K562 (cell line): ENCODE measurements around the gene ZNRD2. TPM values are rescaled to one million over a fixed set of nuclear protein-coding genes. Genes with fewer than 3 reads are reported as not detected.

Source experiments
- EGR1 ChIP-seq: fragments of 450-650 bp; conservative IDR thresholded peaks from 2 replicates; pipeline ENCODE4 v1.6.1; 2017; ENCODE audit warnings: mild to moderate bottlenecking
- HDAC2 ChIP-seq: fragments of 450-650 bp; IDR thresholded peaks from 2 replicates; pipeline ENCODE4 v1.6.1; 2016; ENCODE audit warnings: mild to moderate bottlenecking
- KAT8 ChIP-seq: fragments of 450-650 bp; IDR thresholded peaks from 2 replicates; pipeline ENCODE4 v1.6.1; 2016; ENCODE audit warnings: low read depth, mild to moderate bottlenecking
- PBX2 ChIP-seq, 2 experiments: IDR thresholded peaks in 1 of 2; conservative IDR thresholded peaks in 1 of 2; 2 replicates each; pipeline ENCODE4 v1.6.1; 2016; ENCODE audit warnings: low read depth in 2 of 2, mild to moderate bottlenecking in 1 of 2, missing compliant biosample characterization in 1 of 2, missing genetic modification characterization in 1 of 2, moderate library complexity in 1 of 2
- PHB ChIP-seq: fragments of 250-450 bp; sonication (Bioruptor Pico); IDR thresholded peaks from 2 replicates; pipeline ENCODE4 v1.5.0; 2021
- PRDM10 ChIP-seq: fragments of 450-650 bp; IDR thresholded peaks from 2 replicates; pipeline ENCODE4 v1.6.1; 2018; ENCODE audit not compliant: partially characterized antibody
- USF2 ChIP-seq: sonication (generic); formaldehyde crosslinking; IDR thresholded peaks from 2 replicates; pipeline ENCODE4 v1.5.0; 2020; ENCODE audit warnings: missing genetic modification reagents
- ZBTB49 ChIP-seq: sonication (generic); formaldehyde crosslinking; IDR thresholded peaks from 2 replicates; pipeline ENCODE4 v1.8.0; 2022; ENCODE audit warnings: missing genetic modification reagents, mild to moderate bottlenecking, borderline replicate concordance
- ZNF133 ChIP-seq: fragments of 250-450 bp; sonication (Bioruptor Pico); IDR thresholded peaks from 2 replicates; pipeline ENCODE4 v1.4.0; 2020; ENCODE audit warnings: mild to moderate bottlenecking
- ZNF561 ChIP-seq: fragments of 450-650 bp; formaldehyde crosslinking; conservative IDR thresholded peaks from 2 replicates; pipeline ENCODE4 v1.4.0; 2020; ENCODE audit warnings: mild to moderate bottlenecking, moderate library complexity
- ZSCAN32 ChIP-seq: fragments of 450-650 bp; formaldehyde crosslinking; IDR thresholded peaks from 2 replicates; pipeline ENCODE4 v1.4.0; 2020; ENCODE audit warnings: mild to moderate bottlenecking, moderate library complexity
- polyA plus RNA-seq, 8 experiments: library from polyadenylated mRNA; depleted of rRNA in 4 of 8; stranded (reverse) in 5 of 8; unstranded in 3 of 8; fragments of >200 nt; fragmentation: Nextera tagmentation in 2 of 8; fragmentation: Illumina TruSeq in 1 of 8; extraction: Ambion mirVana in 2 of 8; extraction: Trizol in 1 of 8; gene quantifications; 2 replicates each; pipeline versions ENCODE4 v1.2.1 to v1.2.3, GENCODE V29; 2011 to 2014; ENCODE audit warnings: inconsistent platforms in 1 of 8, missing spikeins in 1 of 8
- total RNA-seq, 7 experiments: library from RNA; depleted of rRNA in 6 of 7; stranded (reverse); fragments of >200 nt in 6 of 7; fragmentation: Illumina TruSeq in 2 of 7; extraction: Trizol in 2 of 7; gene quantifications; 2 replicates each; pipeline versions ENCODE4 v1.2.1 to v1.2.3, GENCODE V29; 2011 to 2021; ENCODE audit warnings: low replicate concordance in 1 of 7
- TF ChIP-seq, protein P1 (sequence below): fragments of 450-650 bp; IDR thresholded peaks from 2 replicates; pipeline ENCODE4 v1.7.0; 2016; ENCODE audit warnings: borderline replicate concordance
- TF ChIP-seq, protein P2 (sequence below): sonication (generic); formaldehyde crosslinking; IDR thresholded peaks from 2 replicates; pipeline ENCODE4 v1.8.1; 2022; ENCODE audit warnings: missing genetic modification reagents

ZNRD2 gene
- total and polyA plus RNA-seq, 9 of the 15 experiments (the other 6 are each of a cell fraction or from before 2014, with no cell fraction given) = 13.4 to 129 (median 60.4) TPM

- peak; percentile 46 for TF ChIP-seq PRDM10
- peak; percentile 37; the same call in 1 of the 2 replicates for TF ChIP-seq HDAC2
- TF ChIP-seq KAT8 = no peak
- TF ChIP-seq, protein P1, sequence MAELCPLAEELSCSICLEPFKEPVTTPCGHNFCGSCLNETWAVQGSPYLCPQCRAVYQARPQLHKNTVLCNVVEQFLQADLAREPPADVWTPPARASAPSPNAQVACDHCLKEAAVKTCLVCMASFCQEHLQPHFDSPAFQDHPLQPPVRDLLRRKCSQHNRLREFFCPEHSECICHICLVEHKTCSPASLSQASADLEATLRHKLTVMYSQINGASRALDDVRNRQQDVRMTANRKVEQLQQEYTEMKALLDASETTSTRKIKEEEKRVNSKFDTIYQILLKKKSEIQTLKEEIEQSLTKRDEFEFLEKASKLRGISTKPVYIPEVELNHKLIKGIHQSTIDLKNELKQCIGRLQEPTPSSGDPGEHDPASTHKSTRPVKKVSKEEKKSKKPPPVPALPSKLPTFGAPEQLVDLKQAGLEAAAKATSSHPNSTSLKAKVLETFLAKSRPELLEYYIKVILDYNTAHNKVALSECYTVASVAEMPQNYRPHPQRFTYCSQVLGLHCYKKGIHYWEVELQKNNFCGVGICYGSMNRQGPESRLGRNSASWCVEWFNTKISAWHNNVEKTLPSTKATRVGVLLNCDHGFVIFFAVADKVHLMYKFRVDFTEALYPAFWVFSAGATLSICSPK = no peak
- TF ChIP-seq EGR1 = peak; percentile 48; the same call in 1 of the 2 replicates
- no peak for TF ChIP-seq PHB (CRISPR knock-in tag)
- TF ChIP-seq ZNF133 (CRISPR knock-in tag) = no peak
- TF ChIP-seq, protein P2, sequence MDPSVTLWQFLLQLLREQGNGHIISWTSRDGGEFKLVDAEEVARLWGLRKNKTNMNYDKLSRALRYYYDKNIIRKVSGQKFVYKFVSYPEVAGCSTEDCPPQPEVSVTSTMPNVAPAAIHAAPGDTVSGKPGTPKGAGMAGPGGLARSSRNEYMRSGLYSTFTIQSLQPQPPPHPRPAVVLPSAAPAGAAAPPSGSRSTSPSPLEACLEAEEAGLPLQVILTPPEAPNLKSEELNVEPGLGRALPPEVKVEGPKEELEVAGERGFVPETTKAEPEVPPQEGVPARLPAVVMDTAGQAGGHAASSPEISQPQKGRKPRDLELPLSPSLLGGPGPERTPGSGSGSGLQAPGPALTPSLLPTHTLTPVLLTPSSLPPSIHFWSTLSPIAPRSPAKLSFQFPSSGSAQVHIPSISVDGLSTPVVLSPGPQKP (CRISPR knock-in tag) = no peak
- no peak for TF ChIP-seq USF2 (CRISPR knock-in tag)
- no peak for TF ChIP-seq ZSCAN32
- TF ChIP-seq ZNF561 (CRISPR knock-in tag) = no peak
- no peak for TF ChIP-seq PBX2 (CRISPR knock-in tag; IDR thresholded peaks at IDR 0.05; ENCODE audit: low read depth)
- TF ChIP-seq PBX2 (tag; conservative IDR thresholded peaks at IDR 0.05; ENCODE audit: low read depth) = 0 out of 2 replicates have a peak, but pooled peaks have one; percentile 6
- no peak for TF ChIP-seq ZBTB49 (CRISPR knock-in tag)
Observed at GRCh38 chr11:65524014-65524740, 46.1 kb upstream of the ZNRD2 start (continued).
